Erythroblast (primary cell): Measurements from ENCODE around the gene P2RX7.

ENCODE experiments used
- GATA1 ChIP-seq: IDR thresholded peaks from 2 replicates; pipeline ENCODE4 v1.6.1; 2011; ENCODE audit warnings: low read depth, mild to moderate bottlenecking, control low read depth, low read length, moderate library complexity
- POLR2A ChIP-seq: IDR thresholded peaks from 2 replicates; pipeline ENCODE4 v1.6.1; 2011; ENCODE audit warnings: mild to moderate bottlenecking, low read length

DNA sequence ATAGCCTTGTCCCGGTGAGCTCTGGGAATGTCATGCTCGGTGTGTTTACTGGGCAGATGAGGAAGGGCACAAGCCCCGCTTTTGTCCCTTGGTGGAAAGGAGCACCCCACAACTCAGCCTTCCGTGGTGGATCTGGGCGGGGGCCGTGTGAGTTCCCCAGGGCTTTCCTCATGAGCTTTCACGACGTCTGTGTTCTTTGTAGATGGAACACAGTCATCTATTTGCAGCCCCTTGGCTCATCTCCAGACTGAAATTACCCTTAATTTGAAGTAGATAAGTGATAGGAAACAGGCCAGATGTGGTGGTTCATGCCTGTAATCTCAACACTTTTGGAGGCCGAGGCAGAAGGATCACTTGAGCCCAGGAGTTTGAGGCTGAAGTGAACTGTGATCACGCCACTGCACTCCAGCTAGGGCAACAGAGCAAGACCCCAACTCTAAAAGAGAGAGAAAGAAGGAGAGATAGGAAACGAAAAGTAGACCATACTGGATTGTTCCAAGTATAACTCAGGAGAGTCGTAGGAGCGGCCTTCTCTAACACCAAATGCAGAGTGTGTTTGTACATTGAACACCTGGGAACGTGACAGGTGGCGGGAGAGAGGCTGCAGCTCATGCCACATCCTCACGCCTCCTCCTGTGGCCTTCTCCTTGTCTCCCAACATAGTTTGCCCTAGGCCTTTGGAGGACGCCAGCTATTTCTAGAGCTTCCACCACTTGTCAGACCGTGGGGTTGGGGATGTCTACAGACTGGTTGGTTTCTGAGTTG, 86.1 kb downstream of the P2RX7 start:
- no peak for TF ChIP-seq POLR2A
- TF ChIP-seq GATA1: no peak
